A549 treated with AZD9567 at 1 μM for 4 hours (cell line): Measurements from ENCODE around the gene TFAM. TPM values are rescaled to one million over a fixed set of nuclear protein-coding genes. Genes with fewer than 3 reads are reported as not detected.

Experiments
- total RNA-seq: library from RNA; stranded (reverse); fragments of 200-300 nt; extraction: Qiagen RNA extraction; gene quantifications from 5 replicates; pipeline ENCODE4 v1.2.3, GENCODE V29; 2022; ENCODE audit not compliant: insufficient read depth

TFAM gene
- total RNA-seq: 73.6 to 84.8 TPM (median 75.9 TPM) in 5 replicates

GRCh38 chr10:58384999-58385783 is at the start of gene TFAM:
TFAM (plus strand) TSS chr10:58385410; CDS start chr10:58385548, 138 bp downstream.

Other genes with a start within 250 kb of the TFAM start
- 1.9 to 3.3 TPM (median 3.1 TPM) in 5 replicates for gene IPMK, start 117.5 kb upstream of the TFAM start, total RNA-seq
- 58.0 to 60.9 TPM (median 58.7 TPM) in 5 replicates for gene CISD1, start 116.2 kb upstream of the TFAM start, total RNA-seq
- gene UBE2D1, start 50.4 kb upstream of the TFAM start, total RNA-seq: 15.5 to 25.8 TPM (median 20.3 TPM) in 5 replicates
- 16.9 to 31.2 TPM (median 18.5 TPM) in 5 replicates for gene BICC1, start 127.5 kb downstream of the TFAM start, total RNA-seq